Loucy (cell line): ENCODE data around the gene FAM124A.

ENCODE experiments used
- EZH2phosphoT487 ChIP-seq: fragments of 200-600 bp; IDR thresholded peaks from 2 replicates; pipeline ENCODE4 v1.6.1; 2018; ENCODE audit warnings: antibody characterized with exemption, mild to moderate bottlenecking, moderate library complexity, borderline replicate concordance
- TF ChIP-seq, protein P1 (sequence below): fragments of 200-600 bp; sonication (generic); conservative IDR thresholded peaks from 2 replicates; pipeline ENCODE4 v1.5.1; 2014; ENCODE audit warnings: mild to moderate bottlenecking, antibody characterized with exemption, low read length

DNA sequence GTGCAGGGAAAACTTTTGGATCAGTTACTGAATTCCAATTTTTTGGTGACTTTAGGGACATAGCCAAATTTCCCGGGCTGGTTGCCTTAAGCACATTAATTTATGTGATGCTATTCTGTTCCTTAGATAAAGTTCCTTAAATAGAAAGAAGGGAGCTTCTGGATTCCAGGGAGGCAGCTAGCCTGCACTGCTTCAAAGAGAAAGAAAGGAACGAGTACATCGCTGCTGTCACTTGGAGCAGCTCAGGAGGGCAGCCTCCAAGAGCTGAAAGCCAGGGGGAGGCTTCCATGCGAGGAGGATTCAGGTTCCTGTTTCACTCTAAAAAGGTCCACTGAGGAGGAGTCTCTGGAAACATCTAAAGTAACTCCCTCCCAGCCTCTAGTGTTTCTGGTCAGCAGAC lies 55.7 kb downstream of the FAM124A start:
- TF ChIP-seq, protein P1, sequence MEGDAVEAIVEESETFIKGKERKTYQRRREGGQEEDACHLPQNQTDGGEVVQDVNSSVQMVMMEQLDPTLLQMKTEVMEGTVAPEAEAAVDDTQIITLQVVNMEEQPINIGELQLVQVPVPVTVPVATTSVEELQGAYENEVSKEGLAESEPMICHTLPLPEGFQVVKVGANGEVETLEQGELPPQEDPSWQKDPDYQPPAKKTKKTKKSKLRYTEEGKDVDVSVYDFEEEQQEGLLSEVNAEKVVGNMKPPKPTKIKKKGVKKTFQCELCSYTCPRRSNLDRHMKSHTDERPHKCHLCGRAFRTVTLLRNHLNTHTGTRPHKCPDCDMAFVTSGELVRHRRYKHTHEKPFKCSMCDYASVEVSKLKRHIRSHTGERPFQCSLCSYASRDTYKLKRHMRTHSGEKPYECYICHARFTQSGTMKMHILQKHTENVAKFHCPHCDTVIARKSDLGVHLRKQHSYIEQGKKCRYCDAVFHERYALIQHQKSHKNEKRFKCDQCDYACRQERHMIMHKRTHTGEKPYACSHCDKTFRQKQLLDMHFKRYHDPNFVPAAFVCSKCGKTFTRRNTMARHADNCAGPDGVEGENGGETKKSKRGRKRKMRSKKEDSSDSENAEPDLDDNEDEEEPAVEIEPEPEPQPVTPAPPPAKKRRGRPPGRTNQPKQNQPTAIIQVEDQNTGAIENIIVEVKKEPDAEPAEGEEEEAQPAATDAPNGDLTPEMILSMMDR: no peak
- TF ChIP-seq EZH2phosphoT487: no peak
